ENCODE measurements around the gene BMP6.

The BMP6 gene

DNA sequence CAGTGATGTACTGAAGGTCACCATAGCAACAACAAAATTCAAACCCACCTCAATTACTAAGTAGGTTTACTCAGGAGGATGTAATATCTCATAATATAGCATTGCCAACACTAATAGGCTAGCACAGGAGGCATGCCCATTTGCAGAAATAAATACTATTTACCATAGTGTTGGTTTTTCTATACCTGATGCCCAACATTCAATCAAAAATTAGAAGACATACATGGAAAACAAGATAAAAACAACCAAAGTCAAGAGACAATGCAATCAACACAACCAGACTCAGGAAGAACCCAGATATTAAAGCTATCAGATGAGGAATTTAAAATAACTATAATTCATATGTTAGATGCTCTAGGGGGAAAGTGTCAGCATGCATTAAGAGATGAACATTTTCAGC is 199.0 kb downstream of the BMP6 start:
- no peak overlapping the region for H3K4me3 ChIP-seq (replicated peaks; ENCODE audit: low read depth, low read length)
- no peak for DNase-seq (ENCODE audit: low read depth)
- TF ChIP-seq, protein P1, sequence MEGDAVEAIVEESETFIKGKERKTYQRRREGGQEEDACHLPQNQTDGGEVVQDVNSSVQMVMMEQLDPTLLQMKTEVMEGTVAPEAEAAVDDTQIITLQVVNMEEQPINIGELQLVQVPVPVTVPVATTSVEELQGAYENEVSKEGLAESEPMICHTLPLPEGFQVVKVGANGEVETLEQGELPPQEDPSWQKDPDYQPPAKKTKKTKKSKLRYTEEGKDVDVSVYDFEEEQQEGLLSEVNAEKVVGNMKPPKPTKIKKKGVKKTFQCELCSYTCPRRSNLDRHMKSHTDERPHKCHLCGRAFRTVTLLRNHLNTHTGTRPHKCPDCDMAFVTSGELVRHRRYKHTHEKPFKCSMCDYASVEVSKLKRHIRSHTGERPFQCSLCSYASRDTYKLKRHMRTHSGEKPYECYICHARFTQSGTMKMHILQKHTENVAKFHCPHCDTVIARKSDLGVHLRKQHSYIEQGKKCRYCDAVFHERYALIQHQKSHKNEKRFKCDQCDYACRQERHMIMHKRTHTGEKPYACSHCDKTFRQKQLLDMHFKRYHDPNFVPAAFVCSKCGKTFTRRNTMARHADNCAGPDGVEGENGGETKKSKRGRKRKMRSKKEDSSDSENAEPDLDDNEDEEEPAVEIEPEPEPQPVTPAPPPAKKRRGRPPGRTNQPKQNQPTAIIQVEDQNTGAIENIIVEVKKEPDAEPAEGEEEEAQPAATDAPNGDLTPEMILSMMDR (IDR thresholded peaks at IDR 0.05; ENCODE audit: low read length, missing control alignments), result no peak

All from fibroblast of pulmonary artery (primary cell).